Skin of body (tissue), 2 donors: Measurements from ENCODE around the gene ANO4. TPM values are rescaled to one million over a fixed set of nuclear protein-coding genes. Genes with fewer than 3 reads are reported as not detected.
"Not testable (repeated sequence)": the region's sequence is repeated elsewhere in the genome, so short reads cannot be mapped to it uniquely, and the experiment has no call there.

Source experiments
- DNase-seq: peaks from one replicate; lab custom pipeline; 2025; lab: John Stamatoyannopoulos, UW
- total RNA-seq: library from RNA; depleted of rRNA; stranded (reverse); fragments of >200 nt; gene quantifications from one replicate; pipeline ENCODE4 v1.2.3, GENCODE V29; 2014

ANO4 gene
- total RNA-seq, 1 donor from 2014 or later = 0.20 TPM

GRCh38 chr12:101039848-101040531 lies 245.4 kb downstream of the ANO4 start:
- DNase-seq = no peak

- DNase-seq = no peak
These were observed 246.4 kb downstream of the ANO4 start for GRCh38 chr12:101040936-101041335.

GRCh38 chr12:101042211-101042610 lies 247.6 kb downstream of the ANO4 start:
- no peak for DNase-seq

GRCh38 chr12:101044512-101045059 lies 250.0 kb downstream of the ANO4 start:
- no peak for DNase-seq

- DNase-seq = no peak
These were observed 251.2 kb downstream of the ANO4 start for GRCh38 chr12:101045486-101046464.

- no peak for DNase-seq
These were observed 253.1 kb downstream of the ANO4 start for GRCh38 chr12:101047652-101048051.

- DNase-seq = no peak
These were observed 256.1 kb downstream of the ANO4 start for GRCh38 chr12:101050631-101051030.

GRCh38 chr12:101051151-101051550 lies 256.6 kb downstream of the ANO4 start:
- no peak for DNase-seq

- no peak for DNase-seq
These were observed 257.4 kb downstream of the ANO4 start for GRCh38 chr12:101051901-101052550.

- no peak for DNase-seq
These were observed 258.6 kb downstream of the ANO4 start for GRCh38 chr12:101053203-101053602.

- DNase-seq = no peak
These were observed 261.4 kb downstream of the ANO4 start for GRCh38 chr12:101055940-101056339.

- DNase-seq = not testable (repeated sequence)
These were observed 267.9 kb downstream of the ANO4 start for GRCh38 chr12:101062508-101062907.

GRCh38 chr12:101064721-101065120 lies 270.1 kb downstream of the ANO4 start:
- no peak for DNase-seq

GRCh38 chr12:101066489-101066888 lies 271.9 kb downstream of the ANO4 start:
- DNase-seq = no peak

- DNase-seq = no peak
These were observed 273.8 kb downstream of the ANO4 start for GRCh38 chr12:101068402-101068801.

- DNase-seq = no peak
These were observed 274.3 kb downstream of the ANO4 start for GRCh38 chr12:101068836-101069235.

GRCh38 chr12:101074940-101075680 lies 280.5 kb downstream of the ANO4 start:
- no peak for DNase-seq

GRCh38 chr12:101076921-101077320 lies 282.3 kb downstream of the ANO4 start:
- no peak for DNase-seq

- DNase-seq = no peak
These were observed 283.4 kb downstream of the ANO4 start for GRCh38 chr12:101077791-101078528.
